IMR-90 (cell line): ENCODE measurements around the gene CERK. TPM values are rescaled to one million over a fixed set of nuclear protein-coding genes. Genes with fewer than 3 reads are reported as not detected.
A peak's percentile ranks its signal among the peaks of the same experiment; 100 is the strongest.

Experiments used
- ATAC-seq: fragments of 200-7000 bp; cut with Tn5 transposase; 2 replicates; pipeline ENCODE4 v1.9.1; 2020; ENCODE audit warnings: low read depth, mild to moderate bottlenecking, moderate library complexity
- BruUV-seq: library from RNA; stranded (reverse); fragments of 400-500 nt; replicated peaks from 2 replicates; lab custom pipeline; 2021; lab: Mats Ljungman, UMichigan
- CTCF ChIA-PET: fragments of 300-600 bp; formaldehyde crosslinking; extraction: SDS; loops from one replicate; lab custom pipeline; 2021; ENCODE audit warnings: antibody characterized with exemption; lab: Yijun Ruan, JAX
- POLR2A ChIA-PET: fragments of 300-600 bp; sonication (Branson Sonifier 250); formaldehyde crosslinking; loops from one replicate; lab custom pipeline; 2022; ENCODE audit warnings: antibody characterized with exemption; ENCODE audit not compliant: unreplicated experiment; lab: Charles Lee
- DNase-seq: peaks from one replicate; pipeline ENCODE4 v3.0.0; 2013
- H2AFZ ChIP-seq: replicated peaks from 2 replicates; pipeline ENCODE3; 2013; ENCODE audit warnings: low read length, mild to moderate bottlenecking; ENCODE audit not compliant: poor library complexity
- H2AK5ac ChIP-seq: 2 replicates; pipeline ENCODE4 v1.6.1; 2013; ENCODE audit warnings: low read depth, low read length, inconsistent platforms
- H2AK9ac ChIP-seq: replicated peaks from 2 replicates; pipeline ENCODE3; 2013; ENCODE audit warnings: mild to moderate bottlenecking, low read depth, low read length, moderate library complexity; ENCODE audit not compliant: poor library complexity
- H2BK120ac ChIP-seq: 2 replicates; pipeline ENCODE4 v1.6.1; 2013; ENCODE audit warnings: low read depth, low read length, inconsistent platforms
- H2BK15ac ChIP-seq: 3 replicates; pipeline ENCODE4 v1.6.1; 2013; ENCODE audit warnings: low read depth, low read length, inconsistent platforms
- H2BK20ac ChIP-seq: 2 replicates; pipeline ENCODE4 v1.6.1; 2013; ENCODE audit warnings: low read depth, mild to moderate bottlenecking, inconsistent platforms, low read length, moderate library complexity
- H2BK5ac ChIP-seq: 2 replicates; pipeline ENCODE4 v1.6.1; 2013; ENCODE audit warnings: mild to moderate bottlenecking, low read depth, low read length, inconsistent platforms; ENCODE audit not compliant: poor library complexity, severe bottlenecking
- H3K14ac ChIP-seq: replicated peaks from 2 replicates; pipeline ENCODE4 v1.6.1; 2013; ENCODE audit warnings: low read depth, low read length, inconsistent platforms
- H3K18ac ChIP-seq: 2 replicates; pipeline ENCODE4 v1.6.1; 2013; ENCODE audit warnings: low read depth, low read length, control low read depth
- H3K23ac ChIP-seq: 2 replicates; pipeline ENCODE4 v1.6.1; 2013; ENCODE audit warnings: low read depth, low read length, inconsistent platforms
- H3K27ac ChIP-seq: 2 replicates; pipeline ENCODE4 v1.5.1; 2013; ENCODE audit warnings: mild to moderate bottlenecking, control low read depth, low read length; ENCODE audit not compliant: insufficient read depth
- H3K27me3 ChIP-seq: 2 replicates; pipeline ENCODE4 v1.6.1; 2013; ENCODE audit warnings: low read length; ENCODE audit not compliant: control insufficient read depth, insufficient read depth
- H3K36me3 ChIP-seq: 2 replicates; pipeline ENCODE4 v1.6.1; 2013; ENCODE audit warnings: low read length, mixed read lengths; ENCODE audit not compliant: control insufficient read depth, insufficient read depth
- H3K4ac ChIP-seq: 2 replicates; pipeline ENCODE4 v1.6.1; 2013; ENCODE audit warnings: low read depth, low read length, inconsistent platforms
- H3K4me1 ChIP-seq: 2 replicates; pipeline ENCODE4 v1.6.1; 2013; ENCODE audit warnings: low read length, mixed read lengths; ENCODE audit not compliant: control insufficient read depth, insufficient read depth
- H3K4me2 ChIP-seq: 2 replicates; pipeline ENCODE4 v1.6.1; 2013; ENCODE audit warnings: low read depth, mild to moderate bottlenecking, control low read depth, low read length, moderate library complexity
- H3K4me3 ChIP-seq: 2 replicates; pipeline ENCODE4 v1.5.1; 2013; ENCODE audit warnings: low read depth, mild to moderate bottlenecking, control low read depth, low read length, moderate library complexity; ENCODE audit not compliant: insufficient read depth
- H3K56ac ChIP-seq: 2 replicates; pipeline ENCODE4 v1.6.1; 2013; ENCODE audit warnings: low read length, inconsistent platforms; ENCODE audit not compliant: insufficient read depth; ENCODE audit errors: extremely low read depth
- H3K79me1 ChIP-seq, 2 experiments: 2 replicates each; pipeline ENCODE4 v1.6.1; 2013; ENCODE audit warnings: low read length in 2 of 2, inconsistent platforms in 1 of 2, low read depth in 1 of 2
- H3K9ac ChIP-seq: 2 replicates; pipeline ENCODE4 v1.6.1; 2013; ENCODE audit warnings: low read depth, low read length, control low read depth
- H3K9me1 ChIP-seq: 2 replicates; pipeline ENCODE4 v1.6.1; 2013; ENCODE audit warnings: low read length, inconsistent platforms; ENCODE audit not compliant: insufficient read depth
- H3K9me3 ChIP-seq: 2 replicates; pipeline ENCODE4 v1.6.1; 2013; ENCODE audit warnings: low read length; ENCODE audit not compliant: control insufficient read depth, insufficient read depth
- H4K20me1 ChIP-seq: 2 replicates; pipeline ENCODE4 v1.6.1; 2013; ENCODE audit warnings: low read length, inconsistent platforms; ENCODE audit not compliant: insufficient read depth
- H4K5ac ChIP-seq: 2 replicates; pipeline ENCODE4 v1.6.1; 2013; ENCODE audit warnings: mild to moderate bottlenecking, low read depth, low read length, control low read depth
- H4K8ac ChIP-seq, 2 experiments: 2 replicates each; pipeline ENCODE4 v1.6.1; 2013; ENCODE audit warnings: low read depth in 2 of 2, low read length in 2 of 2, control low read depth in 1 of 2, inconsistent platforms in 1 of 2
- H4K91ac ChIP-seq: 2 replicates; pipeline ENCODE4 v1.6.1; 2013; ENCODE audit warnings: low read depth, low read length, inconsistent platforms; ENCODE audit not compliant: insufficient read depth
- ELK1 ChIP-seq: fragments of 150-350 bp; IDR thresholded peaks from 2 replicates; pipeline ENCODE4 v1.6.1; 2016; ENCODE audit warnings: low read depth, mild to moderate bottlenecking, low read length, moderate library complexity, borderline replicate concordance
- MAZ ChIP-seq: IDR thresholded peaks from 2 replicates; pipeline ENCODE4 v1.6.1; 2012; ENCODE audit warnings: low read depth, mild to moderate bottlenecking, low read length, improper control_type of control experiment, moderate library complexity, borderline replicate concordance
- MXI1 ChIP-seq: IDR thresholded peaks from 2 replicates; pipeline ENCODE4 v1.6.1; 2012; ENCODE audit warnings: low read depth, mild to moderate bottlenecking, low read length, moderate library complexity, borderline replicate concordance
- NFE2L2 ChIP-seq: fragments of 150-350 bp; IDR thresholded peaks from 2 replicates; pipeline ENCODE4 v1.6.1; 2016; ENCODE audit warnings: low read depth, mild to moderate bottlenecking, low read length
- POLR2A ChIP-seq: IDR thresholded peaks from 2 replicates; pipeline ENCODE4 v1.6.1; 2012; ENCODE audit warnings: mild to moderate bottlenecking, low read depth, low read length
- RCOR1 ChIP-seq: IDR thresholded peaks from 2 replicates; pipeline ENCODE4 v1.6.1; 2012; ENCODE audit warnings: mild to moderate bottlenecking, low read length, improper control_type of control experiment; ENCODE audit not compliant: insufficient replicate concordance
- RFX5 ChIP-seq: IDR thresholded peaks from 2 replicates; pipeline ENCODE4 v1.8.0; 2012; ENCODE audit warnings: low read depth, mild to moderate bottlenecking, low read length, moderate library complexity
- SMC3 ChIP-seq: fragments of 150-350 bp; IDR thresholded peaks from 2 replicates; pipeline ENCODE4 v1.6.1; 2016; ENCODE audit warnings: low read depth, mild to moderate bottlenecking, antibody characterized with exemption, low read length, moderate library complexity
- WGBS, 2 experiments: methylation state at CpG; one replicate each; pipeline versions ENCODE4 v1.1.5 to v1.1.7; 2013; ENCODE audit warnings: missing lambda C conversion rate in 2 of 2; ENCODE audit not compliant: insufficient read length in 1 of 2; ENCODE audit errors: extremely low coverage in 2 of 2; 5-methylcytosine and 5-hydroxymethylcytosine counted together
- dilution Hi-C: fragments of 300-500 bp; cut with HindIII; formaldehyde crosslinking; loops from one replicate; pipeline ENCODE4 v1.14.3; 2018; ENCODE audit warnings: low sequenced_read_pairs; ENCODE audit not compliant: unreplicated experiment
- in situ Hi-C: fragments of 300-500 bp; cut with MboI; formaldehyde crosslinking; loops from 3 replicates; pipeline ENCODE4 v1.14.3; 2019; ENCODE audit warnings: low sequenced_read_pairs, inconsistent platforms, mixed read lengths
- intact Hi-C: fragments of 100-400 bp; cut with micrococcal nuclease; formaldehyde crosslinking; loops from 2 replicates; pipeline ENCODE4 v1.10.0; 2022
- polyA plus RNA-seq, 3 experiments: library from polyadenylated mRNA; depleted of rRNA; stranded (reverse); fragments of >200 nt; gene quantifications; 2 replicates each; pipeline ENCODE4 v1.2.3, GENCODE V29; 2012; ENCODE audit warnings: low replicate concordance in 1 of 3
- total RNA-seq: library from RNA; depleted of rRNA; stranded (reverse); fragments of >200 nt; gene quantifications from 2 replicates; pipeline ENCODE4 v1.2.3, GENCODE V29; 2012

CERK gene
- total and polyA plus RNA-seq, 2 of the 4 experiments (the other 2 are of a cell fraction): 25.3 to 38.7 TPM

- no peak overlapping the region for H3K4ac ChIP-seq
- BruUV-seq: no TSS peak
- no peak overlapping the region for H2BK20ac ChIP-seq
- H4K20me1 ChIP-seq: no peaks in the 10 kb centered on the region
- DNase-seq (no peak), ATAC-seq (no peak)
- H3K9me3 ChIP-seq: no peaks in the 10 kb centered on the region
- H3K4me1 ChIP-seq: peaks cover 8% of the 10 kb centered on the region
- H2AK9ac ChIP-seq: peak overlapping the region; percentile 62
- no peak overlapping the region for H4K91ac ChIP-seq
- no peak overlapping the region for H2BK15ac ChIP-seq
- ChIA-PET CTCF (no interaction called here), POLR2A (no interaction called here)
- dilution Hi-C loops (no loop called here), in situ Hi-C loops (no loop called here), intact Hi-C loops (no loop called here)
- H4K8ac ChIP-seq: no peak overlapping the region
- H3K9me1 ChIP-seq: peaks cover 6% of the 10 kb centered on the region
- H3K4me3 ChIP-seq: no peak overlapping the region
- TF ChIP-seq SMC3: no peak
- TF ChIP-seq POLR2A: no peak
- TF ChIP-seq MAZ: no peak
- no peak for TF ChIP-seq NFE2L2
- no peak for TF ChIP-seq MXI1
- no peak for TF ChIP-seq RCOR1
- no peak for TF ChIP-seq ELK1
- TF ChIP-seq RFX5: no peak
- no peak overlapping the region for H3K18ac ChIP-seq
- no peak overlapping the region for H4K5ac ChIP-seq
- H2AFZ ChIP-seq: no peak overlapping the region
- H3K14ac ChIP-seq: no peak overlapping the region
- no peak overlapping the region for H3K9ac ChIP-seq
- no peak overlapping the region for H2BK120ac ChIP-seq
- no peak overlapping the region for H3K56ac ChIP-seq
- no CpG with 5 or more reads among the region's 6 CpGs for WGBS, 2 experiments
- H3K4me2 ChIP-seq: no peak overlapping the region
- H2BK5ac ChIP-seq: no peak overlapping the region
- peak overlapping the region; percentile 45; the same call in 1 of the 2 replicates for H2AK5ac ChIP-seq
- no peaks in the 10 kb centered on the region for H3K27me3 ChIP-seq
- peaks cover 0 to 9% of the 10 kb centered on the region in 2 experiments; a peak in 1 of 4 replicates for H3K79me1 ChIP-seq
- no peak overlapping the region for H3K23ac ChIP-seq
- no peaks in the 10 kb centered on the region for H3K36me3 ChIP-seq
- H3K27ac ChIP-seq: no peak overlapping the region
These were observed 6.5 kb upstream of the CERK start for GRCh38 chr22:46744581-46744980.
